ENCODE data around the gene SELENON. TPM values are rescaled to one million over a fixed set of nuclear protein-coding genes. Genes with fewer than 3 reads are reported as not detected.

Gene SELENON, protein sequence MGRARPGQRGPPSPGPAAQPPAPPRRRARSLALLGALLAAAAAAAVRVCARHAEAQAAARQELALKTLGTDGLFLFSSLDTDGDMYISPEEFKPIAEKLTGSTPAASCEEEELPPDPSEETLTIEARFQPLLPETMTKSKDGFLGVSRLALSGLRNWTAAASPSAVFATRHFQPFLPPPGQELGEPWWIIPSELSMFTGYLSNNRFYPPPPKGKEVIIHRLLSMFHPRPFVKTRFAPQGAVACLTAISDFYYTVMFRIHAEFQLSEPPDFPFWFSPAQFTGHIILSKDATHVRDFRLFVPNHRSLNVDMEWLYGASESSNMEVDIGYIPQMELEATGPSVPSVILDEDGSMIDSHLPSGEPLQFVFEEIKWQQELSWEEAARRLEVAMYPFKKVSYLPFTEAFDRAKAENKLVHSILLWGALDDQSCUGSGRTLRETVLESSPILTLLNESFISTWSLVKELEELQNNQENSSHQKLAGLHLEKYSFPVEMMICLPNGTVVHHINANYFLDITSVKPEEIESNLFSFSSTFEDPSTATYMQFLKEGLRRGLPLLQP
- 13.8 and 16.9 TPM in 2 replicates for total RNA-seq (2014; rRNA removed; shearing (Covaris generic); ENCODE audit: low replicate concordance)

DNA sequence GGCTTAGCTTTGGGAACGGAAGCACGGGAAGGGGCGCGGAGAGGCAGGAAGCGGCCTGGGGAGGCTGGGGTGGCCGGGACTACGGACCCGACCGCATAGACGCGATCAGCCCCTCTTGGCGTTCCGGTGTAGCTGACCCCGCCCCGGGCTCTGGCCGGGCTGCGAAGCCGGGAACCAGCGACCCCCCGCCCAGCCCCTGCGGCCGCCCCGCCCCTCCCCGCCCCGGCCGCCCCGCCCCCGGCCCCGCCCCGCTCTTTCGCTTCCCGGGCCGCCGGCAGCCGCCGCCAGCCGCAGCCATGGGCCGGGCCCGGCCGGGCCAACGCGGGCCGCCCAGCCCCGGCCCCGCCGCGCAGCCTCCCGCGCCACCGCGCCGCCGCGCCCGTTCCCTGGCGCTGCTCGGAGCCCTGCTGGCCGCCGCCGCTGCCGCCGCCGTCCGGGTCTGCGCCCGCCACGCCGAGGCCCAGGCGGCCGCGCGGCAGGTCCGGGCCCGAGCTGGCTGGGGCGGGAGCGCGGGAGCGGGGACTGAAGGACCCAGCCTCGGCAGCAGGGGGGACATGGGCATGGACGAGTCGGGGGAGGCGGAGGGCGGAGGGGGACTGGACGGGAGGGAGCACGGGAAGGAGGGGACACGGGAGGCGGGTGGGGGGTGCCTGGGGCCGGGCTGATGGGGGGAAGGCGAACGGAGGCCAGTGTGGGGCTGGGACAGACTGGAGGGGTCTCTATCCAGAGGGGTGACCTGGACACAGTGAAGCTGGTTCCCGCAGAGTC, at the start of gene SELENON:
Gene SELENON (plus strand): TSS at position 259 of the 768 bp plus-strand sequence. CDS start 38 bp downstream, at position 297.
- no peak for DNase-seq (ENCODE audit: low read depth)
- in situ Hi-C loops (cut with HindIII; ENCODE audit: low pct_unique_long_range_greater_than_20kb, low sequenced_read_pairs): no loop called here

DNA sequence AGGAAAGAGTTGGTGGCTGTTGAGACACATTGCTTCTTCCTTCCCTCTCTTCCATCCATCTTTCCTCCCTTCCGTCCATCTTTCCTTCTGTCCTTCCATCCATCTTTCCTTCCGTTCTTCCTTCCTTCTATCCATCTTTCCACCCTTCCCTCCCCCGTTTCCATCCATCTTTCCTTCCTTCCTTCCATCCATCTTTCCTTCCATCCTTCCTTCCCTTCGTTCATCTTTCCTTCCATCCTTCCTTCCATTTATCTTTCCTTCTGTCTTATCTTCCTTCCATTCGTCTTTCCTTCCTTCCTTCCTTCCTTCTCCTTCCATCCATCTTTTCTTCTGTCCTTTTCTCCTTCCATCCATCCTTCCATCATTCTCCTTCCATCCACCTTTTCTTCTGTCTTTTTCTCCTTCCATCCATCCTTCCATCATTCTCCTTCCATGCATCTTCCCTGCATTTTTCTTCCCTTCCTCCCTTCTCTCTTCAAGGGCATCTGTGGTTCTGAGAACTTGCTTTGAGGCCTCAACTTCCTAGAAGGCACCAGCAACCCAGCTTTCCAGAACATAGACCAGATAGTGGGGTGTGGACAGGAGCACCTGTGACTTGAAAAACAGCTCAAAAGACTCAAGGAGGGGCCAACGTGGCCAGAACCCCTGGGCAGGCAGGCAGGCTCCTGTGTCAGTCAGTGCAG, 48.9 kb upstream of the SELENON start:
- in situ Hi-C loops (cut with HindIII; ENCODE audit: low pct_unique_long_range_greater_than_20kb, low sequenced_read_pairs): no loop called here
- DNase-seq (ENCODE audit: low read depth): no peak

DNA sequence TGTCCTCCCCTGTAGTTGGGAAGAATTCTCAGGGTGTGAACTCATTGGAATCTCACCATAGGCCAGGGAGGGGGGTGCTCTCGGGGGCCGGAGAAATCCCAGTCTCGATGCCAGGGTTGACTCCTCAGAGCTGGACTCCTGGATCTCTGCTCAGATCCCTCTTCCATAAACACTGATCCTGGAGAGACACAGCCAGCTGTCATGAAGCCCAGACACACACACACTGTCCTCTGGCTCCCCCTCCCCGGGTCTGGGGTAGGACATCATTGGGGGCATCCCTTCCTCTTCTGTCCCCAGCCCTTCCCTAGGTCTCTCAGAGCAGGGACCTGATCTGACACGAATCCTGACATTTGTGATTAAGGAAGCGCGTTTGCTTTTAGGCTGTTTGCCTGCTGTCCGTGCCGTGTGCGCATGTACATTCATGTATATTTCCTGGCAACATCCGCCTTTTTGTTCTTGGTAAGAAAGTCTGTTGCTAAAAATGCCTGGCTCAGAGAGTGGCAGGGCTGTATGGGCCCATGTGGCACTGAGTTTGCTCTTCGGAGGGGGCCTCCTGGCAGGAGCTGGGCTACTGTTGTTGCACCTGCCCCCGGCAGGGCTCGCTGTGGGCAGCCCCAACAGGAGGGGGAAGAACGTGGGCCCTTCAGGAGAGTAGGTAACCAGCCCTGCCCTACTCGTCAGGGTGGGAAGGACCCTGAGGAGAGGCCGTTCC, 45.4 kb upstream of the SELENON start:
- in situ Hi-C loops (cut with HindIII; ENCODE audit: low pct_unique_long_range_greater_than_20kb, low sequenced_read_pairs): no loop called here
- DNase-seq (ENCODE audit: low read depth): no peak

DNA sequence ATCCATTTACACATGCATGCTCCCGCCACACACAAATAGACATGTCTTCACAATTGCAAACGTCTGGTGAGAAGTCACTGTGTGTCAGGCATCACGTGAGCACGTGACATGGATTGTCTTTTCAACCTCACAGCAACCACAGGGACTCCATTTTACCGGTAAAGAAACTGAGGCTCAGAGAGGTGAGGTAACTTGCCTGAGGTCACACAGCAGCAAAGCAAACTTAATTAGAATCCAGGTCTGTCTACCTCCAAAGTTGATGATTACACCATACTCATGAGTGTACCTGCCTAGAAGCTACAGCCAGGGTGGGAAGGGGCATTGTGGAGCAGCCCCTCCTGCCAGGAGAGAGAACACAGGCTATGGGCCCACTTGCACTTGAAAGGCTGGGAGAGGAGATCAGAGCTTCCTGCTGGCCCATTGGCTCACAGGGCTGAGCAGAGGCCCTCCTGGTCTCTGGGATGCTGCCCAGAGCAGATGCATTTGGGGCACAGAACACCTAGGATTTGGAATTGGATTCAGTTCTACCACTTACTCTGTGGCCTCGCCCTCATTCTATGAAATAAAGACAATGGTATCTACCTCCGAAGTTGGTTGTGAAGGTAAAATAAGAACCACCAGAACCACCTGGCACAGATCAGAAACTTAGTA, 44.4 kb upstream of the SELENON start:
- in situ Hi-C loops (cut with HindIII; ENCODE audit: low pct_unique_long_range_greater_than_20kb, low sequenced_read_pairs): no loop called here

DNA sequence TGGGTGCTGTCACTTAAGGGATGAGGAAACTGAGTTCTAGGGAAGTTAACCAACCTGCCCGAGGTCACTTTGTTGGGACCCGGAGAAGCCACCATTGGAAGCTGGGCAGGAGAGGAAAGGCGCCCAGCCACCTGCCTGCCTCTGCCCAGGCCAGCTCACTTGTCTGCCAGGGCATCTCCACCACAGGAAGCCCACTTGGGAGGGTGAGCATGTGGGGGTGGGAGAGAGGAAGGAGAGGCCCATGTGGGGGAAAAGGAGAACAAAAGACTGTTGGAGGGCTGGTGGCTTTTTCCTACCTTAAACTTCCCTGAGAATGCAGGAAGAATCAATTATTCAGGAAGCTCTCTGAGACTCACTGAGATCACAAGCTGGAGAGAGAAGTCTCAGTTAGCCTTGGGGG, 43.8 kb upstream of the SELENON start:
- no peak for DNase-seq (ENCODE audit: low read depth)
- in situ Hi-C loops (cut with HindIII; ENCODE audit: low pct_unique_long_range_greater_than_20kb, low sequenced_read_pairs): no loop called here

More for the DNA sequence above, 44.4 kb upstream of the SELENON start:
- DNase-seq (ENCODE audit: low read depth): no peak

DNA sequence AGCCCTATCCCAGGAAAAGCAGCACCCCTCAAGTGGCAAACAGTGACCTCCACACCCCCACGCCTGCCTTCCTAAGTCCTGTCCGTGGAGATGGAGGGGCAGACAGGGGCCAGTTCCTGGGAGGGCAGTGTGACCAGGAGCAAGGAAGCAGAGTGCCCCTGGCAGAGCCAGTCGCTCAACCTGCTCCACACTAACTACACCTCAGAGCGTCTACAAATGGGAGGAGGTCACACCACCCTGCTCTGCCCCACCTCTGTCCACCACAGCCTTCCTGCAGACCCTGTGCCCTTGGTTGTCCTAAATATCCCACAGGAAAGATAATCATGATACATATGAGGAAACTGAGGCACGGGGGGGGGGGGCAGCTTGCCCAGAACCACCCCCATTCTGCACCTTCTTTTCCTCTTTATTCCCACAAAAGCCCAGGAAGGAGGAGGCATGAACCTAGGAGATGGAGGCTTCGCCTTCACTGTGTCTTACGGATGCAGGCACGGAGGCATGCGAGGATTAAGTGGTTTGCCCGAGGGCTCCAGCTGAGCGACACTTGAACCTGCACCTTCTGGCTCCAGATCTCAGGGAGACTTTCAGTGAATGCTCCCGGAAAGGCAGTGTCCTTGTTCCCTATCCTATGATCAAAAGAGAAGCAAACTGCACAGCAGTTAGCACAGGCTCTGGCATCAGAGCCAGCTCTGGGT, 42.7 kb upstream of the SELENON start:
- in situ Hi-C loops (cut with HindIII; ENCODE audit: low pct_unique_long_range_greater_than_20kb, low sequenced_read_pairs): no loop called here
- DNase-seq (ENCODE audit: low read depth): no peak

DNA sequence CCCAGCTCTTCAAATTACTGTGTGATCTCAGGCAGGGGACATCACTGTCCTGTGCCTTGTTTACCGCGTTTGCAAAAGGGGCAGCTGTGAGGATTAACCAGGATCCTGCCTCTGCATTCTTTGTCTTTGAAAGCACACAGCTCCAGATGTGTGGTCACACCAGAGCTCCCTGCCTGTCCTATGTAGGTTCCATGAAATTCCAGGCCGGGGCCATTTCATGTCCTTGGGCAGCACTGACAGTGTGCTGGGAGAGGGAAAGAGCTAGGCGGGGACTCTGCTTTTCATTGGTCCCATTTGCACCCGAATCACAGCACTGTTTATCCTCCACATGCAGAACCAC, 42.2 kb upstream of the SELENON start:
- no peak for DNase-seq (ENCODE audit: low read depth)
- in situ Hi-C loops (cut with HindIII; ENCODE audit: low pct_unique_long_range_greater_than_20kb, low sequenced_read_pairs): no loop called here

DNA sequence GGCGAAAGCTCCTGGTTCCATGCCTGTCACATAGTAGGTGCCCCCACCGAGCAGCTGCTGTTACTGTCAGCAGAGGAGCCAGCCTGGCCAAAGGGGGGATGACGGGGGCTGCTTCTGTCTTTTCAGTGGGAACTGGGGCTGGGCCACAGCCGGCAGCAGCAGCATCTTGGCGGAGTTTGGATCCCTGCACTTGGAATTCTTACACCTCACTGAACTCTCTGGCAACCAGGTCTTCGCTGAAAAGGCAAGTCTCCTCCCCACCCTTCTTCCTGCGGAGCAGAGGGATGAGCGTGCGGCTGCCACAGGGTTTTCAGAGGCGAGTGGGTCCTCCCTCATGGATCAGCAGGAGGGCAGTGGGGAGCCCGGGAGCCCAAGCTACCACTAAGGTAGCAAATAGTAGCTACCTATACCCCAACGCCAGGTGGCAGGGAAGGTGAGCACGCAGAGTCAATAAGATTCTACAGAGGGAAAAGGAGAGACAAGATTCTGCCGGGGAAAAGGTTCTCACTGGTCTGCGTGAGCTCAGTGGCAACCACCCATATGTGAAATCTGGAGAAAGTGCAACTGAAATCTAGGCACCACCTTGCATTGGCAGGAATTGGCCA, 41.4 kb upstream of the SELENON start:
- no peak for DNase-seq (ENCODE audit: low read depth)
- in situ Hi-C loops (cut with HindIII; ENCODE audit: low pct_unique_long_range_greater_than_20kb, low sequenced_read_pairs): no loop called here

DNA sequence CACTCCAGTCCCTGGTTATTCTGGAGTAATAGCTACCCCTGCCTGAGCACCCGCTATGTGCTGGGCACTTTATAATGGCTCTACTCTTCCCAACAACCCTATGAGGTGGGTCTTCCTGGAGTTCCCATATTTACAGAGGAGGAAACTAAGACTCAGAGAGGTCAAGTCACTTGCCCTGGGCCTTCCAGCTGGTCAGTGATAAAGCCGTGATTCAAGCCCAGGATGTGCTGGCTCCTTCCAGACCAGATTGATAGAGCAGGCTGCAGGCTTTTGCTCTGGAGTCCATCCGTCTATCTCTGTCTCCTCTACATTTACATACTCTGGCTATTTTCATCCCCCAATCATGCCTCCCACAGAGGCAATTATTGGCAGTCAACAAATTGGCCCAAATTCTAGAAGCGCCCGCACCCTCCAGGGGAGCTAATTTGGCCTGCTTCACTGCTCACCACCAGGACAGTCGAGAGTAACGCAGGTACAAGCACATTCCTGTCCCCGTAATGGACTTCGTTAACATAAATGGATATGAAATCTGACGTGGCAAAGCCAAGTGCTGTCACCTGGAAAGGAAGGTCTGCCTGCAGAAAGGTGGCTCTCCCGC, 39.8 kb upstream of the SELENON start:
- DNase-seq (ENCODE audit: low read depth): no peak
- in situ Hi-C loops (cut with HindIII; ENCODE audit: low pct_unique_long_range_greater_than_20kb, low sequenced_read_pairs): no loop called here

DNA sequence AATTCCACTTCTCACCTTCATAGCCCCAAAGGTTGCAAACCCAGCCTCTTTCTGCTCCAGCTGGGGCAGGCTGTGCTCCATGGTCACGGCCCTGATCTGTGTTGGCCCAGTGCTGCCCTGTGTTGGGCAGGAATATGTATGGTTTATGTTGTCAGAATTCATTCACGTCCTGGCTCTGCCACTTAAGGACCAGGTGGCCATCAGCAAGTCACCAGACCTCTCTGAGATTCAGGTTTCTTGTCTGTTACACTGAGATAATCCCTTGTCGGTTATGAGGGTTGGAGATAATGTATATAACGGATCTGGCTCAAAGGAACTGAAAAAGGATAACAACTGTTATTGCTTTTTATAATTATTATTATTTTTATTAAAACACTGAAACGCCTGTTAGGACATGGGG, 39.1 kb upstream of the SELENON start:
- DNase-seq (ENCODE audit: low read depth): no peak
- in situ Hi-C loops (cut with HindIII; ENCODE audit: low pct_unique_long_range_greater_than_20kb, low sequenced_read_pairs): no loop called here

DNA sequence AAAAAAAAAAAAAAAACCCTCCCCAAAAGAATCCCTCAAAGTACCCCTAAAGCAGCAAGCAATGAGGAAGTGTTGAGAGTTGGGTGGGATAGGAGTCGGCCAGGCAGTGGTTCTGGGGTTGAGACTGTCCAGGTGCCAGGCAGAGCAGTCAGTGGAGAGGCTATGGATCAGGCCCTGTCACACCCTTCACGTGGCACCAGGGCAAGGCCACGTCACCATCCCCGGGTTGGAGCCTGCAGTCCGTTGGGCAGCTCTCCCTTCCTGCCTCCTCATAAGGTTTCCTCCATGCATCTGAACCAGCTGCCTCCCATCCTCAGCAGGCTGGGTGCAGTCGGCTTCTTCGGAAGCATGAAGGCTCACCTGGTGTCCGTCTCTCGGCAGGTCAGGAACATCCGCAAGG, 36.5 kb upstream of the SELENON start:
- no peak for DNase-seq (ENCODE audit: low read depth)
- in situ Hi-C loops (cut with HindIII; ENCODE audit: low pct_unique_long_range_greater_than_20kb, low sequenced_read_pairs): no loop called here

DNA sequence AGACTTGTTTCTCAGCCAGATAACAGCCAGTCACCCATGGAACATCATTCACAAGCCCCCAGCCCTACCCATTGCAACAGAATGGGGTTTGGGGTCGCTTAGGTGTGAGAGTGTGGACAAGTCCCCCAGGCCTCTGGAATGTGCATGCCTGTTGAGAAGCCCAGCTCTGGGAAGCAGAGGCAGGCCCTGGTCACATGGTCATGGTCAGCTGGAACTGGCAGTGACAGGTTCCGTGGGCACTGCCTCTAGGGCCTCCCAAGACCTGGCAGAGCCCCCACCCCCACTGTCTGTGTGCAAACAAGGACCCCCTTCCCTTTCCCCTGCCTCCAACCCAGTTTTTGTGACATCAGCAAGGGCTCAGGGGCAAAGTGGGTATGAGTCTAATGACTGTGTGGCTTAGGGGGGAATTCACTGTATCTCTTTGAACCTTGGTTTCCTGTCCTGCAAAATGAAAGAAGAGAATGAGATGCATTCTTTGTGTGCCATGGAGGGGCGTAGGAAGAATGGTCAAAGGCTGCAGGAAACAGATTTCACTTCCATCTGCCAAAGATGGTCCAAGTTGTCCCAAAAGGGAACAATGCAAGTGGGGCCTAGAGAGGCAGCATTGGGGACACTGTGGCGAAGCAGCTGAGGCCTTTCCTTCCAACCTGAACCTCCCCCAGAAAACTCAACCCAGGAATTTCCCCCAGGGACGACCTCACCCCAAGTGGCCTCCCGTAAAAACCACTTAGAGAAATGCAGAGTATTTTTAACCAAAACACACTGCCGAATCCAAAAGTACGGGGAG, 34.7 kb upstream of the SELENON start:
- DNase-seq (ENCODE audit: low read depth): no peak
- in situ Hi-C loops (cut with HindIII; ENCODE audit: low pct_unique_long_range_greater_than_20kb, low sequenced_read_pairs): no loop called here

DNA sequence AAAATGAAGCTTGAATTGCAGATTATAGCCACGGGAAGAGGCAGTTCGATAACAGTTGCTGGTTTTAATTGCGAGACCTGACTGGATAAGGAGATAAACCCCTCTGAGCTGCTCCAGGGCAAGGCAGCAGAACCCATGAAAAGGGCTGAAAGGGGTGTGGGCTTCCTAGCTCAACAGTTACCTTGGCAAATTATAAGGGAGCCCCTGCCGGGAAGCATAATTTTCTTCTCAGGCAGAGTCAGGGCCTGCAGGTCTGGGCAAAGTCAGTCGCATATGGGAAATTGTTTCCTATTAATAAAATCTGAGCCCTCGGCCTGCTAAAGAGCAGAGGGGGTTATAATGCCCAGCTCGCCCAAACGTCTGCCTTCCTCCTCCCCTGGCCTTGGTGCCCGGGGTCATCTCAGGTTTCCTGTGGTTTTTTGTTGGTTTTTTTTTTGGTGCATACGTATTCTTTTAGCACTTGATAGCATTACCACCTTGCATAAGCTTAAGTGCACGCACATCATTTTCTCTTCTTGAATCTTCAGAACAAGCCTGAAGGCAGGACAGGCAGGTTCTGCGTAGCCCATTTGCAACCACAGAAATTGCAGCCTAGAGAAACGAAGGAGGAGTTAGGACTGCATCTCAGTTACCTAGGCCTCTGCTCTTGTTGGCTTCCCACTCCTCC, 33.9 kb upstream of the SELENON start:
- in situ Hi-C loops (cut with HindIII; ENCODE audit: low pct_unique_long_range_greater_than_20kb, low sequenced_read_pairs): no loop called here
- DNase-seq (ENCODE audit: low read depth): no peak

DNA sequence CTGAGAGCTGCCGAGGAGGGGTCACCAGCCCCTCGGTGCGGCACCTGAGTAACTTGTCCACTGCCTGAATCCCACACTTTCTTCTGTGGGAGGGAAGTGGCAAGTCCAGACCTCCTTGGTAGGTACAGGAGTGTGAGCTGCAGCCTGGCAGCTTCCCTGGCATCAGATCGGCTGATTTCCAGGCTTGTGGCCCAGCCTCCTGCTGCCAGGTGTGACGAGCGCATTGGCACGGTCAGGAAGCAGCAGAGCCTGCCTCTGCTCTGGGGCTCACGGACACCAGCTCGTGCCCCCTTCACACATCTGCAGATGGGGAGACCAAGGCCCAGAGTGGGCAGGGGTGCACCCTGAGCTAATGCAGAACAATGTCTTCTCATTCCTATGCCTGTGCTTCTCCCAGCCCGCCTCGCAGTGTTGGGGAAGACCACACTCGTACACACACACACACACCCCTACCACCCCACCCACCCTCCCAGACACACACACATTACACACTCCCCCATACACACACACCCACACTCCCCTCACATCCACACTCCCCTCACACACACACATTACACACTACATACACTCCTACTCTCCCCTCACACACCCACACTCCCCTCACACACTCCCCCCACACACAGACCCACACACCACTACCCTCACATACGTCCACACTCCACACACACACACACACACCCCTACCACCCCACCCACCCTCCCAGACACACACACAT, 33.1 kb upstream of the SELENON start:
- DNase-seq (ENCODE audit: low read depth): no peak
- in situ Hi-C loops (cut with HindIII; ENCODE audit: low pct_unique_long_range_greater_than_20kb, low sequenced_read_pairs): no loop called here

DNA sequence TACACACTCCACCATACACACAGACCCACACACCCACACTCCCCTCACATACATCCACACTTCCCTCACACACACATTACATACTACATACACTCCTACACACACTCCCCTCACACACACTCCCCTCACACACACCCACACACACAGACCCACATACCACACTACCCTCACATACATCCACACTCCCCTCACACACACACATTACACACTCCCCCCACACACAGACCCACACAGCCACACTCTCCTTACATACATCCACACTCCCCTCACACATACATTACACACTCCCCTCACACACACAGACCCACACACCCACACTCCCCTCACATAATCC, 32.6 kb upstream of the SELENON start:
- in situ Hi-C loops (cut with HindIII; ENCODE audit: low pct_unique_long_range_greater_than_20kb, low sequenced_read_pairs): no loop called here
- DNase-seq (ENCODE audit: low read depth): no peak
